Activated T-helper 17 cell treated with anti-CD3 and anti-CD28 coated beads, Interleukin-2, amount 50 U/mL, for 72 hours (primary cell): ENCODE results near the gene SOX13. TPM values are rescaled to one million over a fixed set of nuclear protein-coding genes. Genes with fewer than 3 reads are reported as not detected.
A peak's percentile ranks its signal among the peaks of the same experiment; 100 is the strongest.

ENCODE experiments used
- ATAC-seq: fragments of 150-1000 bp; cut with Tn5 transposase; replicated peaks from 2 replicates; pipeline ENCODE4 v1.10.0; 2021; ENCODE audit warnings: mild to moderate bottlenecking, moderate library complexity
- H3K27ac Mint-ChIP-seq: one replicate; pipeline ENCODE4 v1.8.0; 2022; ENCODE audit warnings: mixed read lengths
- H3K27me3 Mint-ChIP-seq: one replicate; pipeline ENCODE4 v1.8.0; 2022; ENCODE audit warnings: mixed read lengths
- H3K36me3 Mint-ChIP-seq: one replicate; pipeline ENCODE4 v1.8.0; 2022; ENCODE audit warnings: low read depth, mild to moderate bottlenecking, mixed read lengths
- H3K4me1 Mint-ChIP-seq: one replicate; pipeline ENCODE4 v1.8.0; 2022; ENCODE audit warnings: mixed read lengths
- H3K4me3 Mint-ChIP-seq: one replicate; pipeline ENCODE4 v1.8.0; 2022; ENCODE audit warnings: mild to moderate bottlenecking, mixed read lengths
- H3K9me3 Mint-ChIP-seq: one replicate; pipeline ENCODE4 v1.8.0; 2022; ENCODE audit warnings: mixed read lengths
- total RNA-seq, 2 donors: library from RNA; stranded (reverse); gene quantifications; one replicate each; pipeline ENCODE4 v1.2.3, GENCODE V29; 2022

The SOX13 gene
- total RNA-seq, 2 donors from 2014 or later: 0.35 to 4.1 TPM

DNA sequence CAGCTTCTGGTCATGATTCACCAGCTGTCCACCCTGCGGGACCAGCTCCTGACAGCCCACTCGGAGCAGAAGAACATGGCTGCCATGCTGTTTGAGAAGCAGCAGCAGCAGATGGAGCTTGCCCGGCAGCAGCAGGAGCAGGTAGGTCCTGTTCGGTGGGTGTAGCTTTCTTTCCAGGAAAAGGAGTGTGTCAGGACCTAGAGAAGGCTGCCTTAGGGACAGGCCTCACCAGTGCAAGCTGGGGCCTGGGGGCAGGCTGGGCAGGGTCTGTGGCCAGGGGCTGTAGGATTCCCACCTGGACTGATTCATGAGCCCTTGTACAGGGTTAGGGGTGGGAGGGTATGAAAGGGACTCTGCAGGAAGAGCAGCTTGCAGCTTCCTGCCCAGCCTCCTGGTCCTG is 43.6 kb downstream of the SOX13 start:
- no peak for ATAC-seq
- no peaks in the 10 kb centered on the region for H3K36me3 Mint-ChIP-seq
- H3K27ac Mint-ChIP-seq: no peak overlapping the region
- no peaks in the 10 kb centered on the region for H3K27me3 Mint-ChIP-seq
- no peaks in the 10 kb centered on the region for H3K4me1 Mint-ChIP-seq
- H3K9me3 Mint-ChIP-seq: no peaks in the 10 kb centered on the region
- no peak overlapping the region for H3K4me3 Mint-ChIP-seq

DNA sequence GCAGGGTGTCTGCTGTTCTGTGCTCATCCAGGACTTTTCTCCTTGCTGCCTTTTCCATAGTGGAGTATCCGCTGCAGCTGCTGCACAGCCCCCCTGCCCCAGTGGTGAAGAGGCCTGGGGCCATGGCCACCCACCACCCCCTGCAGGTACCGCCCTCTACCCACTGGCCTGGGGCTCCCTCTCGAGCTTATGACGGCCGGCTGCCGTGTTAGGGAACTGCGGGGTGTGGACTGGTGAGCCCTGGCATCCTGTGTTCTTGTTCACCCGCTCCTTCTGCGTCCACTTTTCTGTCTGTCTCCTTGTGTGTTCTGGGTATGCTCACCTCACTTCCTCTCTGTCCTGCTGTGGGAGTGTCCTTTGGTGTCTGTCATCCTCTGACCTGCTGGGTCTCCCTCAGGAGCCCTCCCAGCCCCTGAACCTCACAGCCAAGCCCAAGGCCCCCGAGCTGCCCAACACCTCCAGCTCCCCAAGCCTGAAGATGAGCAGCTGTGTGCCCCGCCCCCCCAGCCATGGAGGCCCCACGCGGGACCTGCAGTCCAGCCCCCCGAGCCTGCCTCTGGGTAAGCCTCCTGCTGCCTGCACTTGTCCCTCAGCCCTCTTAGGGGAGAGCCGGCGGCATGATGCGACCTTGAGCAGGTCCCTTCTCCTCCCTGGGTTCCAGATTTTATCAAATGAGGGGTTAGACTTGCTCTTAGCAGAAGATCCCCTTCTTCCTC is 49.1 kb downstream of the SOX13 start:
- Mint-ChIP-seq H3K9me3 (no peaks in the 10 kb centered on the region), H3K4me1 (no peaks in the 10 kb centered on the region), H3K4me3 (no peak overlapping the region), H3K27me3 (no peaks in the 10 kb centered on the region), H3K27ac (no peak overlapping the region), H3K36me3 (no peaks in the 10 kb centered on the region)
- no peak for ATAC-seq

DNA sequence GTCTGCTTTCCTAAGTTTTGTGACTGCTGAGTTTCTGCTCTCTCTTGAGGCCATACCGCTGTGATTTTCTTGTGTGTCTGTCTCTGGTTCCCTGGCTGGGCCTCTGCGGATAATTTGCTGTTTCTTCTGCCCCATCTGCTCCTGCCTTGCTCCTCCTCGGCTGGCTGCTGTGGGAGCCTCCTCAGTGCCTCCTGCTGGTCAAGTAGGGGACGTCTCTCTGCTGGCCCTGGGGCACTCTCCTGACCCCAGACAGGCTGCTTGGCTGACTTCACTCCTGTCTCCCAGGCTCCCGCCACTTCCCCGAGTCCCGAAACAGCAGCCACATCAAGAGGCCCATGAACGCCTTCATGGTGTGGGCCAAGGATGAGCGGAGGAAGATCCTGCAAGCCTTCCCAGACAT is 50.5 kb downstream of the SOX13 start:
- no peak overlapping the region for H3K4me3 Mint-ChIP-seq
- H3K4me1 Mint-ChIP-seq: peaks cover 7% of the 10 kb centered on the region
- H3K27ac Mint-ChIP-seq: no peak overlapping the region
- no peaks in the 10 kb centered on the region for H3K36me3 Mint-ChIP-seq
- no peaks in the 10 kb centered on the region for H3K9me3 Mint-ChIP-seq
- peak; percentile 44 for ATAC-seq
- no peaks in the 10 kb centered on the region for H3K27me3 Mint-ChIP-seq

DNA sequence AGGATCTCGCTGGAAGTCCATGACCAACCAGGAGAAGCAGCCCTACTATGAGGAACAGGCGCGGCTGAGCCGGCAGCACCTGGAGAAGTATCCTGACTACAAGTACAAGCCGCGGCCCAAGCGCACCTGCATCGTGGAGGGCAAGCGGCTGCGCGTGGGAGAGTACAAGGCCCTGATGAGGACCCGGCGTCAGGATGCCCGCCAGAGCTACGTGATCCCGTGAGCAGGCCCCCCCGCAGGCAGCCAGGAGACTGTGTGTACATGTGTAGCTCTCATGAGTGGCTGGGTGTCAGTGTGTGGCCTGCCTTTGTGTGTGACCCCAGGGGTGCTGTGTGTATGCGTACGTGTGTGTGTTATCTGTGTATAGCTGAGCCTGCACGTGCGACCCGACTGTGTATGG is 51.7 kb downstream of the SOX13 start:
- no peaks in the 10 kb centered on the region for H3K27me3 Mint-ChIP-seq
- no peak for ATAC-seq
- no peak overlapping the region for H3K4me3 Mint-ChIP-seq
- H3K9me3 Mint-ChIP-seq: no peaks in the 10 kb centered on the region
- H3K36me3 Mint-ChIP-seq: no peaks in the 10 kb centered on the region
- H3K27ac Mint-ChIP-seq: no peak overlapping the region
- peaks cover 11% of the 10 kb centered on the region for H3K4me1 Mint-ChIP-seq

DNA sequence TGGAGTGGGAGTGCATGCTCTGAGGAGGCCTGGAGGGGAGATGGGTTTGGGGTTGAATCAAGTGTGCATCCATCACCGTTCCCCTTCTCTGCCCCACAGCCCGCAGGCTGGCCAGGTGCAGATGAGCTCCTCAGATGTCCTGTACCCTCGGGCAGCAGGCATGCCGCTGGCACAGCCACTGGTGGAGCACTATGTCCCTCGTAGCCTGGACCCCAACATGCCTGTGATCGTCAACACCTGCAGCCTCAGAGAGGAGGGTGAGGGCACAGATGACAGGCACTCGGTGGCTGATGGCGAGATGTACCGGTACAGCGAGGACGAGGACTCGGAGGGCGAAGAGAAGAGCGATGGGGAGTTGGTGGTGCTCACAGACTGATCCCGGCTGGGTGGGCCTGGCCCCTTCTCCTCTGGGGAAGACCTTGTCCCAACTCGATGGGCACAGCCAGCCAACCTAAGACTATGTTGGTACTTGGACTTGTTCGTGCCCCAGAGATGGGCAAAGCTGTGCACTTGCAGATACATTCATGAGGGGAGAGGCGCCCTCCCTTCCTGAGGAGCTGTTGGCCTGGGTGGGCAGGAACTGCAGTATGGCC is 52.9 kb downstream of the SOX13 start:
- no peak for ATAC-seq
- no peaks in the 10 kb centered on the region for H3K27me3 Mint-ChIP-seq
- peaks cover 11% of the 10 kb centered on the region for H3K4me1 Mint-ChIP-seq
- no peaks in the 10 kb centered on the region for H3K36me3 Mint-ChIP-seq
- H3K9me3 Mint-ChIP-seq: no peaks in the 10 kb centered on the region
- no peak overlapping the region for H3K27ac Mint-ChIP-seq
- no peak overlapping the region for H3K4me3 Mint-ChIP-seq

DNA sequence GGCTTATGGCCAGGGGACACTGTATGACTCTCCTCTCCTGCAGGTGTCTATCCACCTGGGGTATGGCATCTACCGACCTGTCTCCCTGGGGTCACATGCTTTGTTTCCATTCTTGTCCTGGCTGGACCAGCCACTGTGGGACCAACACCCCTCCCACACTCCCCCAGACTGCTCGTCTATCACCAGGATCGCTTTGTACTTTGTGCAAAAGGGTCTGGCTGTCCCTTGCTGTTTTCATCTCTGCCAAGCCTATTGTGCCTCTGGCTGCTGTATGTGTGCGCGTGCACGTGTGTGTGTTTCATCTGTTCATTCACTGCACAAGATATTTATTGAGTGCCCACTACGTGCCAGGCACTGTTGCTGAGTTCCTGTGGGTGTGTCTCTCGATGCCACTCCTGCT is 53.5 kb downstream of the SOX13 start:
- Mint-ChIP-seq H3K36me3 (no peaks in the 10 kb centered on the region), H3K9me3 (no peaks in the 10 kb centered on the region), H3K27ac (no peak overlapping the region), H3K27me3 (no peaks in the 10 kb centered on the region), H3K4me1 (peaks cover 11% of the 10 kb centered on the region), H3K4me3 (no peak overlapping the region)
- ATAC-seq: no peak

DNA sequence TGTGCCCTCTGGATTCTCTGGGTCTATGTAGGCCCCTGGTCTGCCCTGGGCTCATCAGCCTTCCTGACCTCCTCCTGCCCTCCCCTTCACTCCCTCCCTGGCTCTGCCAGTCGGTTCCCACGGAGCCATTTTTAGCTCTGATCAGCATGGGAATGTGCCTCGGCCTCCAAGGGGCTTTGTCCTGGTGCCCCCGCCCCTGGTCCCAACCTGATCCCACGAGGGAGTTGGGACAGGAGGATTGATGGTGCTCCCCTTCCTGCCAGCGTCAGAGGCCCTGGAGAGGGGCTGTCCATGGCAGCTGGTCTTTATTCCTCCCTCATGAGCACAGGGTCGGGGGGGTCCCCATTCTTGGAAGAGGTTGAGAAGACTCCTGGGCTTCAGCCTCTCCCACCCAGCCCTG is 54.0 kb downstream of the SOX13 start:
- Mint-ChIP-seq H3K9me3 (no peaks in the 10 kb centered on the region), H3K36me3 (no peaks in the 10 kb centered on the region), H3K4me3 (no peak overlapping the region), H3K27me3 (no peaks in the 10 kb centered on the region), H3K27ac (no peak overlapping the region), H3K4me1 (peaks cover 11% of the 10 kb centered on the region)
- ATAC-seq: no peak

DNA sequence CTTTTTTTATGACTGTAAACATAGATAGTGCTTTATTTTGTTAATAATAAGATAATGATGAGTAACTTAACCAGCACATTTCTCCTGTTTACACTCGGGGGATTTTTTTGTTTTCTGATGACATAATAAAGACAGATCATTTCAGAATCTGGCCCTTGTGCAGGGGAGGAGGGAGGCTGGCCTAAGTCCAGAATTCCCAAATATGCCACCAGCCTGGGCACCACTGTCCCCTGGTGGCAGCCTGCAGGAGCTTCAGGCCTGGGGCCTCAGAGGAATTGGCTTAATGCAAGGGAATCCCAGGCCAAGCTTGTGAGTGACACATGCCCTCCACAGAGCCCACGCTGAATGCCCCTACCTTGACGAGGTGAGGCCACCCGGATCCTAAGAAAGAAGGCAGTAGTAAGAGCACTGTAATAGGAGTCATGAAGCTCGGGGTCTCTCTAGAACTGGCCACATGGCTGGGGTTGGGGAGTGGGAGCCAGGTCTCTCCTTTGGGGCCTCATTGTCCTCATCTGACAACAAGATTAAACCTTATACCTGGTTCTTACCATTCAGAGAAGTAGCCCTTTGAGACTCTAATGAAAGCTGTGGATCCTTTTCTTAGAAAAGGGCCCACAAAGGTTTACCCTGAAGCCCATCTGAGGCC is 54.8 kb downstream of the SOX13 start:
- Mint-ChIP-seq H3K4me3 (no peak overlapping the region), H3K27ac (peak overlapping the region; percentile 80), H3K9me3 (no peaks in the 10 kb centered on the region), H3K27me3 (no peaks in the 10 kb centered on the region), H3K36me3 (no peaks in the 10 kb centered on the region), H3K4me1 (peaks cover 11% of the 10 kb centered on the region)
- peak; percentile 40 for ATAC-seq

DNA sequence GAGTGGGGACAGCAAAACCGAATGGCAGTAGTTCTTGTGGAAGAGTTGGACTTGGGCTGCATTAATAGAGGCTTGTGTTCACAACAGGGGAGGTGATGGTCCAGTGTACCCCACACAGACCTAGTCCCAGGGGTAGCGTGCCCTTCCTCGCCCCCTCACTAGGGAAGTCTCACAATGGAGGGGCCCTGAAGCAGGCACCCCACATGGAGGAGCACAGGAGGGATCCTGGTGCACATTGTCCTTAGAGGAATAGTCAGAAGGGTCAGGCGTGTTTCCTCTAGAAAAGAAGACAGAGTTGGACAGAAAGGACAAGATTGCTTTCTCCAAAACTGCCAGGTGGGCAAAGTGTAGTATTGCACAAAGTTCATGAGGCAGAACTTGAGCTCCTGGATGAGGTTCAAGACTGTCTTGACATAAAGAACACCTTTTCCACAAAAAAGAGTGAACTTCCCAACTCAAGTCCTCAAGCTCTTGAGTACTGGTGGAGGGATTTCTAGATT is 55.6 kb downstream of the SOX13 start:
- peak overlapping the region; percentile 58 for H3K4me3 Mint-ChIP-seq
- no peaks in the 10 kb centered on the region for H3K9me3 Mint-ChIP-seq
- H3K36me3 Mint-ChIP-seq: no peaks in the 10 kb centered on the region
- peaks cover 11% of the 10 kb centered on the region for H3K4me1 Mint-ChIP-seq
- peak overlapping the region; percentile 48 for H3K27ac Mint-ChIP-seq
- ATAC-seq: peak; percentile 6
- H3K27me3 Mint-ChIP-seq: no peaks in the 10 kb centered on the region

DNA sequence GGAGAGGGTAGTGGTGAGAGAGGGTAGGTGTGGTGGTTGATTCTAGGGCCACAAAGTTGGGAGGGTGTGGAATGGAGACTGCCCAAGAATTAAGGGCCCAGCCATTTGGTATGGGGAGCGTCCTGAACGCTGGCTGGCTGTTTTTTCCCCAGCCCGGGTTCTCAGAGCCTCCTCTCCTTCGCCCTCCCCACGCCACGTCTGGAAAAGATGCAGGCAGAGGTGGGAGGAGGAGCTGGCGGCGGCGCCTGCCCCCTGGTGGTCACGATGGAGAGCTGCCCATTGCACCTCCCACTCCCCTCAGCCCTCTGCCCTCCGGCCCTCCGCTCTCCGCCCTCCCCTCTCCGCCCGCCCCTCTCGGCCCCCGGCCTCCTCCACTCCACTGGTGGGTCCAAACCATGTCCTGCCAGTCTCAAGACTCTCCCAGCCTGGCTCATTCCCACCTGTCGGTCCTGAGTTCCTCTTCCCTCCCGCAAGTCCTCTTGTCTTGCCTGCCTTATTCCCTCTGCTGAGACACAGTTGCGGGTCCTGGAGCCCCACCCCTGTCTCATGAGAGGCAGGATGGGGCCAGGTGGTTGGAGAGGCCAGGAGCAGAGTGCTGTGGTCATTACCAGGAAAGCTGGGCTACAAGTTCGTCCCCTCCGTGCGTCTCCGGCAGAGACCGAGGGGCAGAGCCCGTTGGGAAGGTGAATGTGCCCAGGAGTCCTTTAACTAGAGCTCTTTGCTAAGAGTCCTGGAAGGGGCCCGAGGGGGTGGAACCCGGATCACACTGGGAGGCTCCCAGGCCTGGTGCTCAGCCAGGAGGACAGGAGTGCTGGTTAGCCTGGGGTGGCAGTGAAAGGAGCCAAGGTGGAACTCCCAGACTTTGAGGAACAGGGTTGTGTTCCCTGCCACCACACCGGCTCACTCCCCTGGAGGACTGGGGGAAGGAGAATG is 56.3 kb downstream of the SOX13 start:
- H3K27me3 Mint-ChIP-seq: no peaks in the 10 kb centered on the region
- H3K27ac Mint-ChIP-seq: peak overlapping the region; percentile 48
- H3K36me3 Mint-ChIP-seq: no peaks in the 10 kb centered on the region
- ATAC-seq: peak; percentile 90
- H3K4me3 Mint-ChIP-seq: peak overlapping the region; percentile 58
- no peaks in the 10 kb centered on the region for H3K9me3 Mint-ChIP-seq
- H3K4me1 Mint-ChIP-seq: peaks cover 11% of the 10 kb centered on the region

DNA sequence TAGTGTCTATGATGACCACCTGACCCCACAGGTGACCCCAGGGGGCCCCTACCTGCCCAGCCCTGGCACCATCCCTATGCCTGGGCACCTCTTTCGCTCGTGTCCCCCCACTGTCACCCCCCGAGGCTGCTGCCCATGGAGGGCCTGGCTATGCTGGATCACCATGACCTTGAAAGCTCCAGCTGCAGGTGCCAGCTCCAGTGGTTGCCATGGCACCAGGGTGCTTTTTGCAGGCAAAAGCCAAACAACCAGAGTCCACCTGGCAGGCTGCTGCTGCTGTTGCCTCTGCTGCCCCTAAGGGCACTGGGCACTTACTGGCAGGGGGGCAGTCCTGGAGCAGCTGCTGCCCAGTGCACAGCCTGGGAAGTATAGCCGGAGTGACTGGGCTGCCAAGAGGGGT is 57.3 kb downstream of the SOX13 start:
- Mint-ChIP-seq H3K9me3 (no peaks in the 10 kb centered on the region), H3K27me3 (no peaks in the 10 kb centered on the region), H3K4me3 (no peak overlapping the region), H3K36me3 (no peaks in the 10 kb centered on the region), H3K27ac (peak overlapping the region; percentile 73), H3K4me1 (peaks cover 11% of the 10 kb centered on the region)
- ATAC-seq: no peak

DNA sequence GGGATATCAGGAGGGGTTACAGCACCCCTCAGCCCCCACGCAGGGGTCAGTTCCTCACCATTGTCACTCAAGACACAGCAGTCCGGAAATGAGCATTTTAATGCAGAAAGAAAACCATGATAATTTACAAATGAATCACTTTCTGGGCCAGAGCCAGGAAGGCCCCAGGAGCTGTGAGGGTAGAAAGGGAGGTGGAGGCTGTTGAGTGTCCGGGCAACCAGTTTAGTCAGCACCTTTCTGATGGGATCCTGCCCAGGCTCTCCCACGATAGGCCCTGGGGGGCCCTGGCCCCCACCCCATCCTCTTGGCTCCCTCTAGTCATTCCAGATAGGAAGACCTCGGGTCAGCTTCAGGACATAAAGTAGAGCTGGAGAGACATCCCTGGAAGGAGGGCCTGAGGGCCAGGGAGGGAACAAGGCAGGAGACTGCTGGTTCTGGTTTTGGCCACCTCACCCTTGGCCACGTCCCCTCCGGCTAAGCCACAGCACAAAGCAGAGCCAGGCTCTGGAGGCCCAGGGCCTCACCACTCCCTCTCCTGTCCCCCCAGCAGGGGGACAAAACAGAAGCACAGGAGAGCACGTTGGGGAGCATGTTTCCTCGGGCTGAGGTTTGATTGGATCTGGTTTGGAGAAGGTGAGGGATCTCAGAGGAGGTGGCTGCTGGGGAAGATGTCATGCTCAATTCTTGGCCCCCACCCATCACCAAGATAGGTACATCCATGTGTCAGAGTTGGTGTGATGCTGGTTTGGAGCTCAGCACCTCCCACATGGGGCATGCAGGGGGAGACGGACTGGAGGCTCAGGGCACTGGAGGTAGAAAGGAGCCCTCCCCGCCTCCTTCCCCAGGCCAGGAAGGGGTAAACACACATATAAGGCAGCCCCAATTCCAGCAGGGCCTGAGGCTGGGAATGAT is 58.3 kb downstream of the SOX13 start:
- Mint-ChIP-seq H3K4me3 (no peak overlapping the region), H3K36me3 (no peaks in the 10 kb centered on the region), H3K9me3 (no peaks in the 10 kb centered on the region), H3K4me1 (peaks cover 11% of the 10 kb centered on the region), H3K27ac (peak overlapping the region; percentile 73), H3K27me3 (no peaks in the 10 kb centered on the region)
- no peak for ATAC-seq

DNA sequence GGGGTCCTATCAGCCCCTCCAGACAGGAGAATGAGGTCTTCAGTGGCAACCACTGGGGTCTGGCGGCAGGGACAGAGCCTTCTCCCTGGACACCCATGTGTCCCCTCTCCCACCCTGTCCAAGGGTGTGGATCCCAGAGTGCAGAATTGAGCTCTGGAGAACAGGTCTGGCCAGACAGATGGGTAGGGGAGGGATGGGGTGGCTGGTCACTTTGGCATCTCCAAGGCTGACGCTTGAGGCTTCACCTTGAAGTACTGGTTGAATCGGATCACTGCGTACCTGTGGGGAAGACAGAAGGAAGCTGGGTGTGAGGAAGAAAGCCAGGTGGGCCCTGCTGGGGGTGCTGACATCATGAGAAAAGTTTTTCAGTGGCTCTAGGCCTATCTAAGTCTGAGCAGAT is 59.1 kb downstream of the SOX13 start:
- Mint-ChIP-seq H3K27ac (no peak overlapping the region), H3K9me3 (no peaks in the 10 kb centered on the region), H3K27me3 (no peaks in the 10 kb centered on the region), H3K4me1 (peaks cover 11% of the 10 kb centered on the region), H3K4me3 (no peak overlapping the region), H3K36me3 (no peaks in the 10 kb centered on the region)
- no peak for ATAC-seq
